Measurements from ENCODE around the gene SSC4D.

DNA sequence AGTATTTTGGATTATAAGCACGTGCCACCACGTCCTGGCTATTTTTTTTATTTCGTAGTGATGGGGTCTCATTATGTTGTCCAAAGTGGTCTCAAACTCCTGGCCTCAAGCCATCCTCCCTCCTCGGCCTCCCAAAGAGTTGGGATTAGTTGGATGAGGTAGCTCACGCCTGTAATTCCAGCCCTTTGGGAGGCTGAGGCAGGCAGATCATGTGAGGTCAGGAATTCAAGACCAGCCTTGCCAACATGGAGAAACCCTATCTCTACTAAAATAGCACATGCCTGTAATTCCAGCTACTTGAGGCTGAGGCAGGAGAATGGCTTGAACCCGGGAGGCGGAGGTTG lies 28.9 kb downstream of the SSC4D start:
- TF ChIP-seq, protein P1, sequence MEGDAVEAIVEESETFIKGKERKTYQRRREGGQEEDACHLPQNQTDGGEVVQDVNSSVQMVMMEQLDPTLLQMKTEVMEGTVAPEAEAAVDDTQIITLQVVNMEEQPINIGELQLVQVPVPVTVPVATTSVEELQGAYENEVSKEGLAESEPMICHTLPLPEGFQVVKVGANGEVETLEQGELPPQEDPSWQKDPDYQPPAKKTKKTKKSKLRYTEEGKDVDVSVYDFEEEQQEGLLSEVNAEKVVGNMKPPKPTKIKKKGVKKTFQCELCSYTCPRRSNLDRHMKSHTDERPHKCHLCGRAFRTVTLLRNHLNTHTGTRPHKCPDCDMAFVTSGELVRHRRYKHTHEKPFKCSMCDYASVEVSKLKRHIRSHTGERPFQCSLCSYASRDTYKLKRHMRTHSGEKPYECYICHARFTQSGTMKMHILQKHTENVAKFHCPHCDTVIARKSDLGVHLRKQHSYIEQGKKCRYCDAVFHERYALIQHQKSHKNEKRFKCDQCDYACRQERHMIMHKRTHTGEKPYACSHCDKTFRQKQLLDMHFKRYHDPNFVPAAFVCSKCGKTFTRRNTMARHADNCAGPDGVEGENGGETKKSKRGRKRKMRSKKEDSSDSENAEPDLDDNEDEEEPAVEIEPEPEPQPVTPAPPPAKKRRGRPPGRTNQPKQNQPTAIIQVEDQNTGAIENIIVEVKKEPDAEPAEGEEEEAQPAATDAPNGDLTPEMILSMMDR (IDR thresholded peaks at IDR 0.05): no peak
- TF ChIP-seq POLR2AphosphoS5 (IDR thresholded peaks at IDR 0.05; ENCODE audit: insufficient read depth in 1 of 2, low read depth in 1 of 2): no peak

Measured in vagina (tissue), 2 donors.